Subcutaneous adipose tissue (tissue), 4 donors: Measurements from ENCODE around the gene SHISAL1. TPM values are rescaled to one million over a fixed set of nuclear protein-coding genes. Genes with fewer than 3 reads are reported as not detected.

ENCODE experiments used
- CTCF ChIP-seq: fragments of 450-650 bp; IDR thresholded peaks from one replicate; pipeline ENCODE4 v1.5.1; 2016; ENCODE audit warnings: low read depth, mild to moderate bottlenecking, control low read depth, antibody characterized with exemption, moderate library complexity
- total RNA-seq, 4 donors: library from RNA; depleted of rRNA; stranded (reverse); fragments of >200 nt; gene quantifications; one replicate each; pipeline ENCODE4 v1.1.0, GENCODE V29; 2016

SHISAL1 gene
- total RNA-seq, 4 donors from 2014 or later, result 0.34 to 0.49 (median 0.44) TPM; not detected in 1

DNA sequence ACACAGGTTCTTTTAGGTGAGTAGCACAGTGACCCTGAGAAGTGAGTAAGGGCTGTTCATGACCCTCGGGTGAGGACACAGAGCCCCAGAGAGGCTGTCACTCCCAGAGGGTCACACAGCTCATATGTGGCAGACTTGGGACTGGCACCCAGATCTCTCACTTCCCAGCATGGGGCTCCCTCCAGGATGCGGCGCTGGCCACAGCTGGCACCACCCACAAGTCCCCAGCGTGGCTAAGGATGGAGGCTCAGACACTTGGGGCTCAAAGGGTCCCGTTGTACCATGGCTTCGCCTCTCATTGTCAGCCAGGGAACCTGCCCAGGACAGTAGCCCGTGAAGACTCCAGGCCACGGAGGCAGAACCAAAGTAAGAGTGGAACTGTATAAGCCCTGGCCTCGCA, 6.0 kb upstream of the SHISAL1 start:
- no peak for TF ChIP-seq CTCF

- no peak for TF ChIP-seq CTCF
Observed at GRCh38 chr22:44317886-44318637, 5.3 kb upstream of the SHISAL1 start.

- no peak for TF ChIP-seq CTCF
Observed at GRCh38 chr22:44317123-44317444, 4.3 kb upstream of the SHISAL1 start.

GRCh38 chr22:44316393-44317122, 3.8 kb upstream of the SHISAL1 start:
- no peak for TF ChIP-seq CTCF

DNA sequence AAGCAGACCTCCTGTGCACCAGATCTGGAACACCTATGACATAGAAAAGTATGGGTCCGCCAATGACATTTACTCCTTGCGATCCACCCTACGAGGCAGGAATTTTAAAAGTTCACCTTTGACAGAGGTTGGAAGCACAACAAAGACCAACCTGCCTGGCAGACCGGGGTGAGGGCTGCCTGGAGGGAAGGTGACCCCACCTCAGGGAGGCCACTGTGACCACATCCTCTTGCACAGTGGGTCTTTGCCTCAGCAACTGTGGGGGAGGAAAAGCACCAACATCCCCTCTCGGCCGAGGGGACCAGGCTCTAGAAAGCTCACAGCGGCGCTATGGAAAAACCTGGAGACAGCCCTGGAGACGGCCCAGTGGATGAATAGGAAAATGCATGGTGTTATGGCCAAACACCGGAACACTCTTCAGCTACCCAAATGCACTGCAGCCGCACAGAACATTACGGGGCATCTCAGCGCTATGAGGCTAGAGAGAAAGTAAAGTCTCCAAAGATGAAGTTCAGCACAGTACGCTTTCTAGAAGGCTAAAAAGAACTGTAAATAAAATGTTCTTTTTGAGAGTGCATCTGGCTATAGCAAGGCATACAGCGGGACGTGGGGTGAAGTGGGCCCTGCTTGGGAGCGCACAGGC, 1.8 kb upstream of the SHISAL1 start:
- no peak for TF ChIP-seq CTCF

GRCh38 chr22:44313385-44314006, 745 bp upstream of the SHISAL1 start:
- TF ChIP-seq CTCF, result no peak

- no peak for TF ChIP-seq CTCF
Observed at GRCh38 chr22:44311855-44312170, 938 bp downstream of the SHISAL1 start.
